GM21360 (cell line): ENCODE results near the gene MDK.
"Not testable (repeated sequence)": the region's sequence is repeated elsewhere in the genome, so short reads cannot be mapped to it uniquely, and the experiment has no call there.

Experiments
- ATAC-seq: cut with Tn5 transposase; IDR thresholded peaks from one replicate; pipeline ENCODE4 v1.9.1; 2021; ENCODE audit warnings: mild to moderate bottlenecking, moderate library complexity; ENCODE audit not compliant: unreplicated experiment

Gene MDK

GRCh38 chr11:46367244-46367915 lies 14.1 kb upstream of the MDK start:
- no peak for ATAC-seq

GRCh38 chr11:46367916-46368267 lies 13.6 kb upstream of the MDK start:
- ATAC-seq, result no peak

- ATAC-seq, result peak; percentile 50
Observed at GRCh38 chr11:46369458-46370152, 11.9 kb upstream of the MDK start.

- no peak for ATAC-seq
Observed at GRCh38 chr11:46370253-46370652, 11.2 kb upstream of the MDK start.

- not testable (repeated sequence) for ATAC-seq
Observed at GRCh38 chr11:46371262-46371661, 10.2 kb upstream of the MDK start.

GRCh38 chr11:46372086-46372485 lies 9.4 kb upstream of the MDK start:
- ATAC-seq, result no peak

GRCh38 chr11:46372501-46372900 lies 9.0 kb upstream of the MDK start:
- not testable (repeated sequence) for ATAC-seq

GRCh38 chr11:46373787-46374740 lies 7.4 kb upstream of the MDK start:
- ATAC-seq, result no peak

GRCh38 chr11:46374815-46375214 lies 6.7 kb upstream of the MDK start:
- ATAC-seq, result no peak

GRCh38 chr11:46375392-46376101 lies 5.9 kb upstream of the MDK start:
- no peak for ATAC-seq

- no peak for ATAC-seq
Observed at GRCh38 chr11:46376258-46377050, 5.0 kb upstream of the MDK start.

- ATAC-seq, result no peak
Observed at GRCh38 chr11:46377290-46377689, 4.2 kb upstream of the MDK start.

- no peak for ATAC-seq
Observed at GRCh38 chr11:46377831-46378230, 3.6 kb upstream of the MDK start.

- no peak for ATAC-seq
Observed at GRCh38 chr11:46378296-46378695, 3.2 kb upstream of the MDK start.

GRCh38 chr11:46378811-46379481 lies 2.5 kb upstream of the MDK start:
- no peak for ATAC-seq

GRCh38 chr11:46379482-46380293 lies 1.8 kb upstream of the MDK start:
- ATAC-seq, result not testable (repeated sequence)

GRCh38 chr11:46380340-46381047 lies 975 bp upstream of the MDK start:
- no peak for ATAC-seq
